Calu3 (cell line): ENCODE measurements around the gene PMVK. TPM values are rescaled to one million over a fixed set of nuclear protein-coding genes. Genes with fewer than 3 reads are reported as not detected.

ENCODE experiments used
- BruUV-seq: library from RNA; stranded (reverse); fragments of 400-500 nt; replicated peaks from 2 replicates; lab custom pipeline; 2021; lab: Mats Ljungman, UMichigan
- CTCF ChIA-PET: fragments of 300-600 bp; sonication (Branson Sonifier 250); formaldehyde crosslinking; loops from one replicate; lab custom pipeline; 2022; ENCODE audit warnings: antibody characterized with exemption; lab: Charles Lee
- DNase-seq: peaks from one replicate; pipeline ENCODE4 v3.0.0; 2022
- H3K27ac Mint-ChIP-seq: one replicate; pipeline ENCODE4 v1.8.0; 2022; ENCODE audit warnings: mixed read lengths; ENCODE audit not compliant: unreplicated experiment
- H3K27me3 Mint-ChIP-seq: one replicate; pipeline ENCODE4 v1.8.0; 2022; ENCODE audit warnings: mixed read lengths; ENCODE audit not compliant: unreplicated experiment
- H3K36me3 Mint-ChIP-seq: one replicate; pipeline ENCODE4 v1.8.0; 2022; ENCODE audit warnings: mild to moderate bottlenecking, moderate library complexity, mixed read lengths; ENCODE audit not compliant: insufficient read depth, unreplicated experiment
- H3K4me1 Mint-ChIP-seq: one replicate; pipeline ENCODE4 v1.8.0; 2022; ENCODE audit warnings: mild to moderate bottlenecking, low read depth, mixed read lengths; ENCODE audit not compliant: unreplicated experiment
- H3K4me3 Mint-ChIP-seq: one replicate; pipeline ENCODE4 v1.8.0; 2022; ENCODE audit warnings: mild to moderate bottlenecking, low read depth, moderate library complexity, mixed read lengths; ENCODE audit not compliant: unreplicated experiment
- H3K9me3 Mint-ChIP-seq: one replicate; pipeline ENCODE4 v1.8.0; 2022; ENCODE audit warnings: low read depth, mixed read lengths; ENCODE audit not compliant: unreplicated experiment
- CTCF ChIP-seq: fragments of 200-600 bp; IDR thresholded peaks from one replicate; pipeline ENCODE4 v1.8.0; 2022; ENCODE audit warnings: antibody characterized with exemption; ENCODE audit not compliant: unreplicated experiment
- intact Hi-C: fragments of 100-400 bp; cut with micrococcal nuclease; formaldehyde crosslinking; loops from one replicate; pipeline ENCODE4 v1.10.0; 2022; ENCODE audit not compliant: unreplicated experiment
- total RNA-seq: library from RNA; stranded (reverse); gene quantifications from 2 replicates; pipeline ENCODE4 v1.2.3, GENCODE V29; 2022

The PMVK gene
- total RNA-seq, 1 experiment from 2014 or later: 47.3 TPM

GRCh38 chr1:154966111-154966510, 29.6 kb upstream of the PMVK start:
- no TSS peak for BruUV-seq

GRCh38 chr1:154964359-154964758, 27.8 kb upstream of the PMVK start:
- Mint-ChIP-seq H3K9me3 (no peaks in the 10 kb centered on the region), H3K27me3 (no peaks in the 10 kb centered on the region), H3K4me3 (no peak overlapping the region), H3K4me1 (peaks cover 37% of the 10 kb centered on the region), H3K36me3 (peaks cover 74% of the 10 kb centered on the region), H3K27ac (no peak overlapping the region)
- no peak for TF ChIP-seq CTCF
- CTCF ChIA-PET: interaction anchor here (1.1 kb wide), 1 partner anchor 53 kb away, joined by 3 read pairs; no protein-coding TSS in a partner anchor
- intact Hi-C loops: no loop called here
- no TSS peak for BruUV-seq
- DNase-seq: no peak

More at GRCh38 chr1:154966111-154966510, 29.6 kb upstream of the PMVK start:
- Mint-ChIP-seq H3K36me3 (peaks cover 67% of the 10 kb centered on the region), H3K27ac (no peak overlapping the region), H3K4me1 (peaks cover 32% of the 10 kb centered on the region), H3K27me3 (no peaks in the 10 kb centered on the region), H3K4me3 (no peak overlapping the region), H3K9me3 (no peaks in the 10 kb centered on the region)
- DNase-seq: no peak
- TF ChIP-seq CTCF: no peak
- CTCF ChIA-PET: interaction anchor here (1.2 kb wide), 1 partner anchor 24 kb away, joined by 3 read pairs; no protein-coding TSS in a partner anchor
- intact Hi-C loops: no loop called here

GRCh38 chr1:154963643-154964042, 27.1 kb upstream of the PMVK start:
- no peak for TF ChIP-seq CTCF
- Mint-ChIP-seq H3K9me3 (no peaks in the 10 kb centered on the region), H3K27me3 (no peaks in the 10 kb centered on the region), H3K4me3 (no peak overlapping the region), H3K4me1 (peaks cover 32% of the 10 kb centered on the region), H3K36me3 (peaks cover 79% of the 10 kb centered on the region), H3K27ac (no peak overlapping the region)
- intact Hi-C loops: no loop called here
- no TSS peak for BruUV-seq
- no peak for DNase-seq
- CTCF ChIA-PET: interaction anchor here (1.1 kb wide), 1 partner anchor 54 kb away, joined by 3 read pairs; no protein-coding TSS in a partner anchor

- Mint-ChIP-seq H3K27ac (peak overlapping the region; percentile 92), H3K4me1 (peaks cover 32% of the 10 kb centered on the region), H3K9me3 (no peaks in the 10 kb centered on the region), H3K27me3 (no peaks in the 10 kb centered on the region), H3K36me3 (peaks cover 81% of the 10 kb centered on the region), H3K4me3 (peak overlapping the region; percentile 85)
- intact Hi-C loops: no loop called here
- CTCF ChIA-PET: interaction anchor here (0.5 kb wide), 1 partner anchor 39 kb away, joined by 4 read pairs; the partner anchor contains the start of gene ZBTB7B
- no peak for DNase-seq
- BruUV-seq: no TSS peak
- TF ChIP-seq CTCF: no peak
Observed at GRCh38 chr1:154962795-154963330, 26.3 kb upstream of the PMVK start.
